Lung (tissue), 12 donors: ENCODE measurements around the gene CASQ2. TPM values are rescaled to one million over a fixed set of nuclear protein-coding genes. Genes with fewer than 3 reads are reported as not detected.

Experiments
- ATAC-seq: fragments of 200-7000 bp; cut with Tn5 transposase; one replicate; pipeline ENCODE4 v1.9.1; 2020; ENCODE audit warnings: moderate number of reproducible peaks; ENCODE audit not compliant: insufficient read depth, low FRiP score
- DNase-seq, 3 donors: peaks; one replicate each; pipeline ENCODE4 v3.0.0-alpha.2; 2013 to 2017
- H3K27ac ChIP-seq, 2 donors: one replicate each; pipeline ENCODE4 v1.5.1; 2013; ENCODE audit warnings: mild to moderate bottlenecking in 2 of 2, moderate library complexity in 2 of 2, control low read depth in 1 of 2, inconsistent platforms in 1 of 2, low read depth in 1 of 2, low read length in 1 of 2
- H3K27me3 ChIP-seq, 3 donors: one replicate each; pipeline ENCODE4 v1.5.1; 2013; ENCODE audit warnings: low read length in 2 of 3; ENCODE audit not compliant: control insufficient read depth in 3 of 3, insufficient read depth in 3 of 3
- H3K36me3 ChIP-seq, 4 donors: one replicate each; pipeline ENCODE4 v1.5.1; 2013; ENCODE audit warnings: low read length in 4 of 4, mild to moderate bottlenecking in 1 of 4, moderate library complexity in 1 of 4; ENCODE audit not compliant: control insufficient read depth in 4 of 4, insufficient read depth in 4 of 4
- H3K4me1 ChIP-seq, 5 donors: one replicate each; pipeline ENCODE4 v1.5.1; 2013; ENCODE audit warnings: low read length in 5 of 5, mild to moderate bottlenecking in 2 of 5, moderate library complexity in 1 of 5; ENCODE audit not compliant: control insufficient read depth in 5 of 5, insufficient read depth in 5 of 5
- H3K4me3 ChIP-seq: one replicate; pipeline ENCODE4 v1.5.1; 2013; ENCODE audit warnings: mild to moderate bottlenecking, control low read depth, moderate library complexity
- H3K9ac ChIP-seq, 2 donors: one replicate each; pipeline ENCODE4 v1.5.1; 2013; ENCODE audit warnings: low read length in 2 of 2, control low read depth in 1 of 2; ENCODE audit not compliant: insufficient read depth in 1 of 2
- H3K9me3 ChIP-seq, 4 donors: one replicate each; pipeline ENCODE4 v1.5.1; 2013; ENCODE audit warnings: low read length in 3 of 4, mild to moderate bottlenecking in 1 of 4, moderate library complexity in 1 of 4; ENCODE audit not compliant: control insufficient read depth in 4 of 4, insufficient read depth in 3 of 4
- WGBS, 2 donors: extraction: QIAGEN DNeasy Blood & Tissue Kit; methylation state at CpG; one replicate each; pipeline ENCODE4 v1.1.7; 2013; 5-methylcytosine and 5-hydroxymethylcytosine counted together
- polyA plus RNA-seq, 2 donors: library from polyadenylated mRNA; stranded (reverse); fragments of 200-250 nt; gene quantifications; one replicate each; pipeline ENCODE4 v1.2.1, GENCODE V29; 2013
- total RNA-seq, 2 donors: library from RNA; depleted of rRNA in 1 of 2; stranded (reverse); fragments of >200 nt in 1 of 2; gene quantifications; one replicate each; pipeline ENCODE4 v1.2.1, GENCODE V29; 2014 to 2021
- TF ChIP-seq, protein P1 (sequence below): IDR thresholded peaks from 2 replicates; pipeline ENCODE4 v1.5.1; 2012; ENCODE audit warnings: mild to moderate bottlenecking; ENCODE audit errors: control extremely low read depth, extremely low read depth
- donor health status: control.
- donor health status: control.
- donor health status: Bipolar disorder and iron deficiency.
- donor health status: healthy.
- donor health status: DM: yes; HTN: yes; CAD: no.

The CASQ2 gene
- total and polyA plus RNA-seq, 4 donors = 0.50 to 3.4 (median 1.4) TPM

- ATAC-seq (peak; percentile 79), DNase-seq (peak; percentile 89 to 97 (median 96))
- H3K9ac ChIP-seq = peak overlapping the region in 1 of 2 donors; percentile 63
- no peaks in the 10 kb centered on the region for H3K9me3 ChIP-seq
- peak overlapping the region; percentile 11 to 65 for H3K27ac ChIP-seq
- H3K4me3 ChIP-seq = no peak overlapping the region
- H3K4me1 ChIP-seq = peaks cover 0 to 46% (median 9%) of the 10 kb centered on the region in 5 donors
- WGBS, 2 donors = 25 to 49% methylated on average over 7 of the region's 7 CpGs
- no peaks in the 10 kb centered on the region for H3K27me3 ChIP-seq
- H3K36me3 ChIP-seq = peaks cover 0 to 7% (median 0%) of the 10 kb centered on the region in 4 donors
- TF ChIP-seq, protein P1, sequence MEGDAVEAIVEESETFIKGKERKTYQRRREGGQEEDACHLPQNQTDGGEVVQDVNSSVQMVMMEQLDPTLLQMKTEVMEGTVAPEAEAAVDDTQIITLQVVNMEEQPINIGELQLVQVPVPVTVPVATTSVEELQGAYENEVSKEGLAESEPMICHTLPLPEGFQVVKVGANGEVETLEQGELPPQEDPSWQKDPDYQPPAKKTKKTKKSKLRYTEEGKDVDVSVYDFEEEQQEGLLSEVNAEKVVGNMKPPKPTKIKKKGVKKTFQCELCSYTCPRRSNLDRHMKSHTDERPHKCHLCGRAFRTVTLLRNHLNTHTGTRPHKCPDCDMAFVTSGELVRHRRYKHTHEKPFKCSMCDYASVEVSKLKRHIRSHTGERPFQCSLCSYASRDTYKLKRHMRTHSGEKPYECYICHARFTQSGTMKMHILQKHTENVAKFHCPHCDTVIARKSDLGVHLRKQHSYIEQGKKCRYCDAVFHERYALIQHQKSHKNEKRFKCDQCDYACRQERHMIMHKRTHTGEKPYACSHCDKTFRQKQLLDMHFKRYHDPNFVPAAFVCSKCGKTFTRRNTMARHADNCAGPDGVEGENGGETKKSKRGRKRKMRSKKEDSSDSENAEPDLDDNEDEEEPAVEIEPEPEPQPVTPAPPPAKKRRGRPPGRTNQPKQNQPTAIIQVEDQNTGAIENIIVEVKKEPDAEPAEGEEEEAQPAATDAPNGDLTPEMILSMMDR = no peak
These were observed 40.7 kb downstream of the CASQ2 start for GRCh38 chr1:115727706-115728249.

DNA sequence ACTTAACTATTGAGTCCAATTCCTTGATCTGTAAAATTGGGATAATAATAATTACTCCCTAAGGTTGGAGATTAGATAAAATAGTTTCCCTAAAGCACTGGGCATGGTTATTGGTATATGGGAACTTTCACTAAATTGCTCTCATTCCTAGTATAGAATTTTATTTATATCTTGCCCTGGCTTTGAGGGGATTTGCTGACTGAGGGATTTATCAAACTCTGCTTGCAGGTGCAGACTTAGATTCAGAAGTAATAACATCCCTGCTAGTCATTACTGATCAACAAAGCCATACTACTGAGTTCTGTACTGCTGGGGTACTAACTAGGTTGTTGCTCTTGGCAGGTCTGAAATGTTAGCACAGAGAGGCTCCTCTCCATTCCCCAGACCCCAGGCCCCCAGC is 41.9 kb downstream of the CASQ2 start:
- peaks cover 0 to 7% (median 0%) of the 10 kb centered on the region in 4 donors for H3K36me3 ChIP-seq
- no peak overlapping the region for H3K27ac ChIP-seq
- no peak overlapping the region for H3K4me3 ChIP-seq
- H3K27me3 ChIP-seq = no peaks in the 10 kb centered on the region
- peaks cover 0 to 46% (median 9%) of the 10 kb centered on the region in 5 donors for H3K4me1 ChIP-seq
- DNase-seq = no peak
- H3K9me3 ChIP-seq = no peaks in the 10 kb centered on the region
- no peak for ATAC-seq
- TF ChIP-seq, protein P1 = no peak
- H3K9ac ChIP-seq = no peak overlapping the region

- TF ChIP-seq, protein P1 = no peak
- DNase-seq (peak; percentile 22 to 38 (median 37)), ATAC-seq (no peak)
- Histone ChIP-seq H3K4me3 (no peak overlapping the region), H3K36me3 (peaks cover 0 to 5% (median 0%) of the 10 kb centered on the region in 4 donors), H3K9me3 (no peaks in the 10 kb centered on the region), H3K27me3 (no peaks in the 10 kb centered on the region), H3K9ac (peak overlapping the region in 1 of 2 donors; percentile 36), H3K27ac (peak overlapping the region in 1 of 2 donors; percentile 14), H3K4me1 (peaks cover 0 to 46% (median 9%) of the 10 kb centered on the region in 5 donors)
- WGBS, 2 donors = 56 to 74% methylated on average over 3 of the region's 3 CpGs
These were observed 42.4 kb downstream of the CASQ2 start for GRCh38 chr1:115726161-115726560.
